OCI-LY1 (cell line): ENCODE data around the gene F10.

ENCODE experiments used
- H2AFZ ChIP-seq: fragments of 200-600 bp; sonication (generic), shearing (Covaris generic); 2 replicates; pipeline ENCODE4 v1.6.0; 2014; ENCODE audit warnings: antibody characterized with exemption, mild to moderate bottlenecking, low read length
- H3F3A ChIP-seq: fragments of 200-600 bp; sonication (generic), shearing (Covaris generic); 2 replicates; pipeline ENCODE4 v1.6.0; 2014; ENCODE audit warnings: mild to moderate bottlenecking, antibody characterized with exemption, low read length, moderate library complexity; ENCODE audit not compliant: insufficient read depth
- H3K27ac ChIP-seq: fragments of 200-600 bp; sonication (generic); 2 replicates; pipeline ENCODE4 v1.5.1; 2014; ENCODE audit warnings: low read length, mixed run types, mild to moderate bottlenecking, low read depth; ENCODE audit not compliant: poor library complexity, severe bottlenecking
- H3K27me3 ChIP-seq: fragments of 200-600 bp; sonication (generic); 2 replicates; pipeline ENCODE4 v1.6.0; 2014; ENCODE audit warnings: antibody characterized with exemption, mild to moderate bottlenecking, low read length, moderate library complexity; ENCODE audit not compliant: insufficient read depth
- H3K36me3 ChIP-seq: fragments of 200-600 bp; sonication (generic); 2 replicates; pipeline ENCODE4 v1.6.1; 2014; ENCODE audit warnings: mild to moderate bottlenecking, antibody characterized with exemption, low read length, moderate library complexity, mixed read lengths; ENCODE audit not compliant: insufficient read depth
- H3K4me1 ChIP-seq: fragments of 200-600 bp; sonication (generic); 2 replicates; pipeline ENCODE4 v1.5.1; 2014; ENCODE audit warnings: mild to moderate bottlenecking, low read length, moderate library complexity; ENCODE audit not compliant: insufficient read depth, severe bottlenecking
- H3K4me2 ChIP-seq: fragments of 200-600 bp; sonication (generic), shearing (Covaris generic); 2 replicates; pipeline ENCODE4 v1.6.1; 2014; ENCODE audit warnings: low read length
- H3K4me3 ChIP-seq: fragments of 200-600 bp; sonication (generic); 2 replicates; pipeline ENCODE4 v1.5.1; 2014; ENCODE audit warnings: low read length, low read depth, mild to moderate bottlenecking, mixed read lengths; ENCODE audit not compliant: poor library complexity, severe bottlenecking
- H3K79me2 ChIP-seq: fragments of 200-600 bp; shearing (Covaris generic); 2 replicates; pipeline ENCODE4 v1.6.1; 2016; ENCODE audit warnings: mixed run types, low read length, mixed read lengths; ENCODE audit not compliant: insufficient read depth
- H3K9ac ChIP-seq: fragments of 200-600 bp; sonication (generic), shearing (Covaris generic); 2 replicates; pipeline ENCODE4 v1.6.1; 2014; ENCODE audit warnings: mild to moderate bottlenecking, low read length, mixed read lengths
- H3K9me2 ChIP-seq: fragments of 200-600 bp; sonication (generic), shearing (Covaris generic); 2 replicates; pipeline ENCODE4 v1.6.1; 2014; ENCODE audit warnings: low read depth, mild to moderate bottlenecking, low read length, mixed read lengths
- H3K9me3 ChIP-seq: fragments of 200-600 bp; shearing (Covaris generic); 2 replicates; pipeline ENCODE4 v1.6.1; 2014; ENCODE audit warnings: low read length, mixed read lengths
- H4K20me1 ChIP-seq: fragments of 200-600 bp; sonication (generic), shearing (Covaris generic); 2 replicates; pipeline ENCODE4 v1.6.0; 2016; ENCODE audit warnings: mild to moderate bottlenecking, low read length; ENCODE audit not compliant: insufficient read depth
- CTCF ChIP-seq: fragments of 200-600 bp; sonication (generic), shearing (Covaris generic); IDR thresholded peaks from 2 replicates; pipeline ENCODE4 v1.5.1; 2017; ENCODE audit warnings: mild to moderate bottlenecking, antibody characterized with exemption, low read length, moderate library complexity, mixed read lengths
- EZH2 ChIP-seq: fragments of 200-600 bp; sonication (generic), shearing (Covaris generic); IDR thresholded peaks from 2 replicates; pipeline ENCODE4 v1.8.0; 2017; ENCODE audit warnings: borderline replicate concordance, mixed run types, mild to moderate bottlenecking, antibody characterized with exemption, low read length, moderate library complexity, mixed read lengths

F10 gene

GRCh38 chr13:113170511-113170910 lies 47.9 kb downstream of the F10 start:
- Histone ChIP-seq H4K20me1 (no peaks in the 10 kb centered on the region), H3K27me3 (no peaks in the 10 kb centered on the region), H3K4me3 (no peak overlapping the region), H3K4me1 (no peaks in the 10 kb centered on the region), H2AFZ (no peak overlapping the region), H3K4me2 (no peak overlapping the region), H3K9me3 (no peaks in the 10 kb centered on the region), H3K79me2 (no peaks in the 10 kb centered on the region), H3K9me2 (no peaks in the 10 kb centered on the region), H3K27ac (no peak overlapping the region), H3K36me3 (peaks cover 64% of the 10 kb centered on the region), H3F3A (no peaks in the 10 kb centered on the region), H3K9ac (no peak overlapping the region)
- TF ChIP-seq EZH2 = no peak
- no peak for TF ChIP-seq CTCF

- H3K9me2 ChIP-seq = no peaks in the 10 kb centered on the region
- TF ChIP-seq CTCF (no peak), EZH2 (no peak)
- peaks cover 74% of the 10 kb centered on the region for H3K36me3 ChIP-seq
- H3K9ac ChIP-seq = no peak overlapping the region
- no peak overlapping the region for H3K27ac ChIP-seq
- no peaks in the 10 kb centered on the region for H3K4me1 ChIP-seq
- H3F3A ChIP-seq = no peaks in the 10 kb centered on the region
- H4K20me1 ChIP-seq = no peaks in the 10 kb centered on the region
- no peaks in the 10 kb centered on the region for H3K27me3 ChIP-seq
- no peaks in the 10 kb centered on the region for H3K9me3 ChIP-seq
- no peaks in the 10 kb centered on the region for H3K79me2 ChIP-seq
- H3K4me3 ChIP-seq = no peak overlapping the region
- H2AFZ ChIP-seq = no peak overlapping the region
- no peak overlapping the region for H3K4me2 ChIP-seq
These were observed 48.9 kb downstream of the F10 start for GRCh38 chr13:113171250-113172125.

- Histone ChIP-seq H3K27ac (no peak overlapping the region), H3K4me3 (no peak overlapping the region), H3F3A (no peaks in the 10 kb centered on the region), H3K9me2 (no peaks in the 10 kb centered on the region), H3K4me1 (no peaks in the 10 kb centered on the region), H3K9ac (no peak overlapping the region), H4K20me1 (no peaks in the 10 kb centered on the region), H3K79me2 (no peaks in the 10 kb centered on the region), H3K27me3 (no peaks in the 10 kb centered on the region), H3K36me3 (peaks cover 82% of the 10 kb centered on the region), H3K4me2 (no peak overlapping the region), H3K9me3 (no peaks in the 10 kb centered on the region), H2AFZ (no peak overlapping the region)
- TF ChIP-seq EZH2 (no peak), CTCF (no peak)
These were observed 49.9 kb downstream of the F10 start for GRCh38 chr13:113172419-113172926.
